Measurements from ENCODE around the gene CDT1. TPM values are rescaled to one million over a fixed set of nuclear protein-coding genes. Genes with fewer than 3 reads are reported as not detected.
A peak's percentile ranks its signal among the peaks of the same experiment; 100 is the strongest.

The CDT1 gene
- total and polyA plus RNA-seq, 4 experiments from 2014 or later = 0.17 to 0.26 (median 0.18) TPM

- CTCF ChIA-PET (ENCODE audit: partially characterized antibody) = no interaction called here
- H3K27ac ChIP-seq (ENCODE audit: low read depth, low read length) = no peak overlapping the region
- no peaks in the 10 kb centered on the region for H3K9me3 Mint-ChIP-seq
- H3K4me3 Mint-ChIP-seq = no peak overlapping the region
- no peak overlapping the region for H3K27ac Mint-ChIP-seq
- peaks cover 0 to 7% of the 10 kb centered on the region in 2 donors for H3K36me3 Mint-ChIP-seq
- intact Hi-C loops (cut with micrococcal nuclease) = no loop called here
- H3K36me3 ChIP-seq (ENCODE audit: insufficient read depth, low read length) = no peaks in the 10 kb centered on the region
- POLR2A ChIA-PET (ENCODE audit: partially characterized antibody) = no interaction called here
- no peaks in the 10 kb centered on the region for H3K9me3 ChIP-seq (ENCODE audit: control insufficient read depth in 1 of 2, low read length in 2 of 2)
- H3K4me3 ChIP-seq (ENCODE audit: low read length in 2 of 2) = no peak overlapping the region
- H3K27me3 Mint-ChIP-seq = no peaks in the 10 kb centered on the region
- no peaks in the 10 kb centered on the region for H3K27me3 ChIP-seq (ENCODE audit: insufficient read depth, low read length)
- peaks cover 8 to 14% (median 10%) of the 10 kb centered on the region in 4 donors for H3K4me1 Mint-ChIP-seq
- DNase-seq = no peak
- H3K4me1 ChIP-seq (ENCODE audit: insufficient read depth, low read length) = peaks cover 10% of the 10 kb centered on the region
These were observed 47.1 kb downstream of the CDT1 start for GRCh38 chr16:88850531-88851199.

- POLR2A ChIA-PET (ENCODE audit: partially characterized antibody) = interaction anchor here (1.1 kb wide), 1 partner anchor 39 kb away, joined by 3 read pairs; the partner anchor contains the start of gene APRT
- Histone ChIP-seq H3K27me3 (ENCODE audit: insufficient read depth, low read length) (no peaks in the 10 kb centered on the region), H3K4me1 (ENCODE audit: insufficient read depth, low read length) (peaks cover 15% of the 10 kb centered on the region), H3K36me3 (ENCODE audit: insufficient read depth, low read length) (no peaks in the 10 kb centered on the region), H3K27ac (ENCODE audit: low read depth, low read length) (no peak overlapping the region), H3K9me3 (ENCODE audit: control insufficient read depth in 1 of 2, low read length in 2 of 2) (no peaks in the 10 kb centered on the region), H3K4me3 (ENCODE audit: low read length in 2 of 2) (no peak overlapping the region)
- no peak for DNase-seq
- CTCF ChIA-PET (ENCODE audit: partially characterized antibody) = interaction anchor here (0.8 to 2.0 kb wide), 2 partner anchors 36 to 114 kb away, joined by 3 to 5 read pairs; no protein-coding TSS in a partner anchor
- Mint-ChIP-seq H3K27me3 (no peaks in the 10 kb centered on the region), H3K4me1 (peaks cover 9 to 19% (median 14%) of the 10 kb centered on the region in 4 donors), H3K4me3 (no peak overlapping the region), H3K27ac (no peak overlapping the region), H3K36me3 (peaks cover 0 to 6% of the 10 kb centered on the region in 2 donors), H3K9me3 (no peaks in the 10 kb centered on the region)
- intact Hi-C loops (cut with micrococcal nuclease) = no loop called here
These were observed 48.0 kb downstream of the CDT1 start for GRCh38 chr16:88851616-88852015.

- H3K27me3 Mint-ChIP-seq = peaks cover 0 to 2% of the 10 kb centered on the region in 2 donors
- no peak overlapping the region for H3K27ac Mint-ChIP-seq
- H3K27me3 ChIP-seq (ENCODE audit: insufficient read depth, low read length) = no peaks in the 10 kb centered on the region
- peaks cover 15 to 33% (median 23%) of the 10 kb centered on the region in 4 donors for H3K4me1 Mint-ChIP-seq
- H3K9me3 ChIP-seq (ENCODE audit: control insufficient read depth in 1 of 2, low read length in 2 of 2) = no peaks in the 10 kb centered on the region
- peaks cover 0 to 11% of the 10 kb centered on the region in 2 donors for H3K36me3 Mint-ChIP-seq
- no peaks in the 10 kb centered on the region for H3K36me3 ChIP-seq (ENCODE audit: insufficient read depth, low read length)
- H3K4me3 ChIP-seq (ENCODE audit: low read length in 2 of 2) = no peak overlapping the region
- ChIA-PET CTCF (ENCODE audit: partially characterized antibody) (interaction anchor here (1.3 to 2.0 kb wide), 2 partner anchors 12 to 116 kb away, joined by 3 to 5 read pairs; no protein-coding TSS in a partner anchor), POLR2A (ENCODE audit: partially characterized antibody) (interaction anchor here (0.7 to 1.5 kb wide), 5 partner anchors 39 to 314 kb away, joined by 3 to 5 read pairs (median 3); partner anchors contain the start of gene APRT)
- DNase-seq = no peak
- no peak overlapping the region for H3K4me3 Mint-ChIP-seq
- H3K27ac ChIP-seq (ENCODE audit: low read depth, low read length) = no peak overlapping the region
- peaks cover 0 to 2% (median 0%) of the 10 kb centered on the region in 8 donors for H3K9me3 Mint-ChIP-seq
- intact Hi-C loops (cut with micrococcal nuclease) = no loop called here
- H3K4me1 ChIP-seq (ENCODE audit: insufficient read depth, low read length) = peaks cover 24% of the 10 kb centered on the region
These were observed 49.8 kb downstream of the CDT1 start for GRCh38 chr16:88853325-88853941.

GRCh38 chr16:88854306-88855111 lies 50.9 kb downstream of the CDT1 start:
- POLR2A ChIA-PET (ENCODE audit: partially characterized antibody) = interaction anchor here (0.6 to 1.5 kb wide), 5 partner anchors 8 to 530 kb away, joined by 3 to 4 read pairs (median 3); no protein-coding TSS in a partner anchor
- Mint-ChIP-seq H3K4me1 (peaks cover 18 to 43% (median 28%) of the 10 kb centered on the region in 4 donors), H3K27ac (peak overlapping the region; percentile 42 to 89 (median 73))

GRCh38 chr16:88855176-88855575 lies 51.6 kb downstream of the CDT1 start:
- ChIA-PET POLR2A (ENCODE audit: partially characterized antibody) (interaction anchor here (1.2 to 4.6 kb wide), 5 partner anchors 9 to 173 kb away, joined by 3 to 53 read pairs (median 4); partner anchors contain the start of gene APRT), CTCF (ENCODE audit: partially characterized antibody) (no interaction called here)
- Histone ChIP-seq H3K36me3 (ENCODE audit: insufficient read depth, low read length) (peaks cover 8% of the 10 kb centered on the region), H3K9me3 (ENCODE audit: control insufficient read depth in 1 of 2, low read length in 2 of 2) (no peaks in the 10 kb centered on the region), H3K4me1 (ENCODE audit: insufficient read depth, low read length) (peaks cover 27% of the 10 kb centered on the region), H3K4me3 (ENCODE audit: low read length in 2 of 2) (no peak overlapping the region), H3K27me3 (ENCODE audit: insufficient read depth, low read length) (no peaks in the 10 kb centered on the region), H3K27ac (ENCODE audit: low read depth, low read length) (no peak overlapping the region)
- H3K4me3 Mint-ChIP-seq = peak overlapping the region; percentile 38 to 88 (median 74)
- peaks cover 18 to 43% (median 28%) of the 10 kb centered on the region in 4 donors for H3K4me1 Mint-ChIP-seq
- H3K9me3 Mint-ChIP-seq = peaks cover 0 to 2% (median 0%) of the 10 kb centered on the region in 8 donors
- H3K27ac Mint-ChIP-seq = peak overlapping the region; percentile 38 to 89 (median 79)
- DNase-seq = no peak
- intact Hi-C loops (cut with micrococcal nuclease) = loop anchor here (5.0 kb wide), 2 partner anchors 223 to 398 kb away; no protein-coding TSS in a partner anchor
- H3K36me3 Mint-ChIP-seq = peaks cover 0 to 27% of the 10 kb centered on the region in 2 donors
- peaks cover 0 to 2% of the 10 kb centered on the region in 2 donors for H3K27me3 Mint-ChIP-seq

More at GRCh38 chr16:88854306-88855111, 50.9 kb downstream of the CDT1 start:
- H3K27me3 Mint-ChIP-seq = peaks cover 0 to 2% of the 10 kb centered on the region in 2 donors
- no peak overlapping the region for H3K27ac ChIP-seq (ENCODE audit: low read depth, low read length)
- CTCF ChIA-PET (ENCODE audit: partially characterized antibody) = no interaction called here
- H3K9me3 Mint-ChIP-seq = peaks cover 0 to 2% (median 0%) of the 10 kb centered on the region in 8 donors
- peaks cover 27% of the 10 kb centered on the region for H3K4me1 ChIP-seq (ENCODE audit: insufficient read depth, low read length)
- H3K4me3 Mint-ChIP-seq = peak overlapping the region in 6 of 8 donors; percentile 6 to 88 (median 54)
- intact Hi-C loops (cut with micrococcal nuclease) = loop anchor here (5.0 kb wide), 2 partner anchors 222 to 397 kb away; no protein-coding TSS in a partner anchor
- peaks cover 2% of the 10 kb centered on the region for H3K36me3 ChIP-seq (ENCODE audit: insufficient read depth, low read length)
- H3K9me3 ChIP-seq (ENCODE audit: control insufficient read depth in 1 of 2, low read length in 2 of 2) = no peaks in the 10 kb centered on the region
- H3K36me3 Mint-ChIP-seq = peaks cover 0 to 21% of the 10 kb centered on the region in 2 donors
- peak in 4 of 5 donors; percentile 5 to 46 (median 13) for DNase-seq
- H3K4me3 ChIP-seq (ENCODE audit: low read length in 2 of 2) = no peak overlapping the region
- H3K27me3 ChIP-seq (ENCODE audit: insufficient read depth, low read length) = no peaks in the 10 kb centered on the region

- H3K4me1 Mint-ChIP-seq = peaks cover 18 to 43% (median 28%) of the 10 kb centered on the region in 4 donors
- POLR2A ChIA-PET (ENCODE audit: partially characterized antibody) = interaction anchor here (1.2 to 4.6 kb wide), 4 partner anchors 9 to 174 kb away, joined by 3 to 53 read pairs (median 6); partner anchors contain the start of gene APRT
- peaks cover 0 to 2% of the 10 kb centered on the region in 2 donors for H3K27me3 Mint-ChIP-seq
- Histone ChIP-seq H3K27me3 (ENCODE audit: insufficient read depth, low read length) (no peaks in the 10 kb centered on the region), H3K36me3 (ENCODE audit: insufficient read depth, low read length) (peaks cover 13% of the 10 kb centered on the region), H3K4me3 (ENCODE audit: low read length in 2 of 2) (no peak overlapping the region), H3K4me1 (ENCODE audit: insufficient read depth, low read length) (peaks cover 27% of the 10 kb centered on the region), H3K9me3 (ENCODE audit: control insufficient read depth in 1 of 2, low read length in 2 of 2) (no peaks in the 10 kb centered on the region), H3K27ac (ENCODE audit: low read depth, low read length) (peak overlapping the region; percentile 31)
- peak overlapping the region in 5 of 7 donors; percentile 77 to 90 (median 89) for H3K27ac Mint-ChIP-seq
- DNase-seq = peak in 1 of 5 donors; percentile 51
- intact Hi-C loops (cut with micrococcal nuclease) = loop anchor here (5.0 kb wide), 2 partner anchors 223 to 398 kb away; no protein-coding TSS in a partner anchor
- peak overlapping the region; percentile 69 to 88 (median 78) for H3K4me3 Mint-ChIP-seq
- CTCF ChIA-PET (ENCODE audit: partially characterized antibody) = no interaction called here
- peaks cover under 1 to 30% of the 10 kb centered on the region in 2 donors for H3K36me3 Mint-ChIP-seq
- H3K9me3 Mint-ChIP-seq = peaks cover 0 to 2% (median 0%) of the 10 kb centered on the region in 8 donors
These were observed 52.1 kb downstream of the CDT1 start for GRCh38 chr16:88855736-88856121.

All from CD4-positive, alpha-beta memory T cell (primary cell).